T-helper 22 cell (primary cell): Measurements from ENCODE around the gene PITX1.

Experiments used
- DNase-seq: peaks from one replicate; pipeline ENCODE4 v3.0.0-alpha.2; 2020; ENCODE audit warnings: low read depth

Gene PITX1

GRCh38 chr5:135041145-135041587 is 7.1 kb upstream of the PITX1 start:
- DNase-seq, result no peak

- no peak for DNase-seq
Measured at GRCh38 chr5:135040333-135041144, 6.5 kb upstream of the PITX1 start.

- DNase-seq, result no peak
Measured at GRCh38 chr5:135040034-135040332, 6.0 kb upstream of the PITX1 start.

GRCh38 chr5:135039271-135040033 is 5.4 kb upstream of the PITX1 start:
- no peak for DNase-seq

- DNase-seq, result no peak
Measured at GRCh38 chr5:135038813-135039270, 4.8 kb upstream of the PITX1 start.

- DNase-seq, result no peak
Measured at GRCh38 chr5:135038205-135038812, 4.3 kb upstream of the PITX1 start.

GRCh38 chr5:135037519-135038204 is 3.6 kb upstream of the PITX1 start:
- DNase-seq, result no peak

- DNase-seq, result no peak
Measured at GRCh38 chr5:135036405-135036804, 2.4 kb upstream of the PITX1 start.

- DNase-seq, result no peak
Measured at GRCh38 chr5:135035678-135036030, 1.6 kb upstream of the PITX1 start.

GRCh38 chr5:135034963-135035677 is 1.1 kb upstream of the PITX1 start:
- DNase-seq, result no peak

GRCh38 chr5:135034236-135034962 is 371 bp upstream of the PITX1 start:
- DNase-seq, result no peak

- DNase-seq, result no peak
Measured at GRCh38 chr5:135032999-135033861, 798 bp downstream of the PITX1 start.

GRCh38 chr5:135032695-135032998 is 1.4 kb downstream of the PITX1 start:
- DNase-seq, result no peak

- no peak for DNase-seq
Measured at GRCh38 chr5:135031813-135032694, 2.0 kb downstream of the PITX1 start.

- no peak for DNase-seq
Measured at GRCh38 chr5:135030956-135031812, 2.8 kb downstream of the PITX1 start.

- DNase-seq, result no peak
Measured at GRCh38 chr5:135030123-135030955, 3.7 kb downstream of the PITX1 start.

GRCh38 chr5:135029477-135030122 is 4.4 kb downstream of the PITX1 start:
- DNase-seq, result no peak
